Measurements from ENCODE around the gene HDGFL3. TPM values are rescaled to one million over a fixed set of nuclear protein-coding genes. Genes with fewer than 3 reads are reported as not detected.

Gene HDGFL3
- total RNA-seq, 1 donor, result 6.5 TPM

- peaks cover 33% of the 10 kb centered on the region for H3K27me3 ChIP-seq (ENCODE audit: insufficient read depth, low read length)
- H3K9me3 ChIP-seq (ENCODE audit: low read depth, low read length), result no peaks in the 10 kb centered on the region
- H3K4me3 ChIP-seq (ENCODE audit: low read length), result no peak overlapping the region
- H3K4me1 ChIP-seq (ENCODE audit: insufficient read depth, low read length), result peaks cover 12% of the 10 kb centered on the region
Observed at GRCh38 chr15:83205725-83206324, 1.8 kb downstream of the HDGFL3 start.

GRCh38 chr15:83204697-83205096, 2.9 kb downstream of the HDGFL3 start:
- peaks cover 24% of the 10 kb centered on the region for H3K27me3 ChIP-seq (ENCODE audit: insufficient read depth, low read length)
- H3K9me3 ChIP-seq (ENCODE audit: low read depth, low read length), result no peaks in the 10 kb centered on the region

GRCh38 chr15:83203543-83203942, 4.1 kb downstream of the HDGFL3 start:
- no peak overlapping the region for H3K4me3 ChIP-seq (ENCODE audit: low read length)
- H3K9me3 ChIP-seq (ENCODE audit: low read depth, low read length), result no peaks in the 10 kb centered on the region
- H3K4me1 ChIP-seq (ENCODE audit: insufficient read depth, low read length), result peaks cover 12% of the 10 kb centered on the region
- H3K27me3 ChIP-seq (ENCODE audit: insufficient read depth, low read length), result peaks cover 13% of the 10 kb centered on the region

More at GRCh38 chr15:83204697-83205096, 2.9 kb downstream of the HDGFL3 start:
- peaks cover 12% of the 10 kb centered on the region for H3K4me1 ChIP-seq (ENCODE audit: insufficient read depth, low read length)
- no peak overlapping the region for H3K4me3 ChIP-seq (ENCODE audit: low read length)

GRCh38 chr15:83200589-83200988, 7.0 kb downstream of the HDGFL3 start:
- Histone ChIP-seq H3K9me3 (ENCODE audit: low read depth, low read length) (no peaks in the 10 kb centered on the region), H3K27me3 (ENCODE audit: insufficient read depth, low read length) (no peaks in the 10 kb centered on the region)

GRCh38 chr15:83200162-83200561, 7.5 kb downstream of the HDGFL3 start:
- no peak overlapping the region for H3K4me3 ChIP-seq (ENCODE audit: low read length)
- H3K9me3 ChIP-seq (ENCODE audit: low read depth, low read length), result no peaks in the 10 kb centered on the region
- H3K27me3 ChIP-seq (ENCODE audit: insufficient read depth, low read length), result no peaks in the 10 kb centered on the region
- H3K4me1 ChIP-seq (ENCODE audit: insufficient read depth, low read length), result no peaks in the 10 kb centered on the region

More at GRCh38 chr15:83200589-83200988, 7.0 kb downstream of the HDGFL3 start:
- H3K4me1 ChIP-seq (ENCODE audit: insufficient read depth, low read length), result no peaks in the 10 kb centered on the region
- H3K4me3 ChIP-seq (ENCODE audit: low read length), result no peak overlapping the region

GRCh38 chr15:83199288-83199687, 8.3 kb downstream of the HDGFL3 start:
- Histone ChIP-seq H3K9me3 (ENCODE audit: low read depth, low read length) (no peaks in the 10 kb centered on the region), H3K4me3 (ENCODE audit: low read length) (no peak overlapping the region), H3K27me3 (ENCODE audit: insufficient read depth, low read length) (no peaks in the 10 kb centered on the region), H3K4me1 (ENCODE audit: insufficient read depth, low read length) (no peaks in the 10 kb centered on the region)

GRCh38 chr15:83198476-83198875, 9.1 kb downstream of the HDGFL3 start:
- Histone ChIP-seq H3K4me1 (ENCODE audit: insufficient read depth, low read length) (no peaks in the 10 kb centered on the region), H3K4me3 (ENCODE audit: low read length) (no peak overlapping the region), H3K27me3 (ENCODE audit: insufficient read depth, low read length) (no peaks in the 10 kb centered on the region), H3K9me3 (ENCODE audit: low read depth, low read length) (no peaks in the 10 kb centered on the region)

- no peaks in the 10 kb centered on the region for H3K4me1 ChIP-seq (ENCODE audit: insufficient read depth, low read length)
- no peaks in the 10 kb centered on the region for H3K9me3 ChIP-seq (ENCODE audit: low read depth, low read length)
- no peak overlapping the region for H3K4me3 ChIP-seq (ENCODE audit: low read length)
- no peaks in the 10 kb centered on the region for H3K27me3 ChIP-seq (ENCODE audit: insufficient read depth, low read length)
Observed at GRCh38 chr15:83194528-83194927, 13.1 kb downstream of the HDGFL3 start.

GRCh38 chr15:83193721-83194120, 13.9 kb downstream of the HDGFL3 start:
- H3K4me3 ChIP-seq (ENCODE audit: low read length), result no peak overlapping the region
- H3K27me3 ChIP-seq (ENCODE audit: insufficient read depth, low read length), result no peaks in the 10 kb centered on the region
- H3K9me3 ChIP-seq (ENCODE audit: low read depth, low read length), result no peaks in the 10 kb centered on the region
- no peaks in the 10 kb centered on the region for H3K4me1 ChIP-seq (ENCODE audit: insufficient read depth, low read length)

- Histone ChIP-seq H3K27me3 (ENCODE audit: insufficient read depth, low read length) (no peaks in the 10 kb centered on the region), H3K4me3 (ENCODE audit: low read length) (no peak overlapping the region), H3K9me3 (ENCODE audit: low read depth, low read length) (no peaks in the 10 kb centered on the region)
Observed at GRCh38 chr15:83192742-83193141, 14.9 kb downstream of the HDGFL3 start.

GRCh38 chr15:83190450-83190849, 17.2 kb downstream of the HDGFL3 start:
- Histone ChIP-seq H3K27me3 (ENCODE audit: insufficient read depth, low read length) (no peaks in the 10 kb centered on the region), H3K4me3 (ENCODE audit: low read length) (no peak overlapping the region), H3K9me3 (ENCODE audit: low read depth, low read length) (no peaks in the 10 kb centered on the region), H3K4me1 (ENCODE audit: insufficient read depth, low read length) (no peaks in the 10 kb centered on the region)

More at GRCh38 chr15:83192742-83193141, 14.9 kb downstream of the HDGFL3 start:
- no peaks in the 10 kb centered on the region for H3K4me1 ChIP-seq (ENCODE audit: insufficient read depth, low read length)

GRCh38 chr15:83185561-83185960, 22.1 kb downstream of the HDGFL3 start:
- H3K4me1 ChIP-seq (ENCODE audit: insufficient read depth, low read length), result no peaks in the 10 kb centered on the region
- H3K9me3 ChIP-seq (ENCODE audit: low read depth, low read length), result no peaks in the 10 kb centered on the region
- no peaks in the 10 kb centered on the region for H3K27me3 ChIP-seq (ENCODE audit: insufficient read depth, low read length)
- H3K4me3 ChIP-seq (ENCODE audit: low read length), result no peak overlapping the region

- Histone ChIP-seq H3K4me1 (ENCODE audit: insufficient read depth, low read length) (no peaks in the 10 kb centered on the region), H3K9me3 (ENCODE audit: low read depth, low read length) (no peaks in the 10 kb centered on the region), H3K27me3 (ENCODE audit: insufficient read depth, low read length) (no peaks in the 10 kb centered on the region), H3K4me3 (ENCODE audit: low read length) (no peak overlapping the region)
Observed at GRCh38 chr15:83178869-83179325, 28.7 kb downstream of the HDGFL3 start.

GRCh38 chr15:83178390-83178789, 29.2 kb downstream of the HDGFL3 start:
- no peak overlapping the region for H3K4me3 ChIP-seq (ENCODE audit: low read length)
- no peaks in the 10 kb centered on the region for H3K9me3 ChIP-seq (ENCODE audit: low read depth, low read length)
- no peaks in the 10 kb centered on the region for H3K27me3 ChIP-seq (ENCODE audit: insufficient read depth, low read length)
- H3K4me1 ChIP-seq (ENCODE audit: insufficient read depth, low read length), result no peaks in the 10 kb centered on the region

- H3K27me3 ChIP-seq (ENCODE audit: insufficient read depth, low read length), result no peaks in the 10 kb centered on the region
- H3K9me3 ChIP-seq (ENCODE audit: low read depth, low read length), result no peaks in the 10 kb centered on the region
- H3K4me1 ChIP-seq (ENCODE audit: insufficient read depth, low read length), result no peaks in the 10 kb centered on the region
- H3K4me3 ChIP-seq (ENCODE audit: low read length), result no peak overlapping the region
Observed at GRCh38 chr15:83174891-83175290, 32.7 kb downstream of the HDGFL3 start.

GRCh38 chr15:83170474-83171165, 37.0 kb downstream of the HDGFL3 start:
- peaks cover 10% of the 10 kb centered on the region for H3K9me3 ChIP-seq (ENCODE audit: low read depth, low read length)
- H3K4me1 ChIP-seq (ENCODE audit: insufficient read depth, low read length), result no peaks in the 10 kb centered on the region
- no peaks in the 10 kb centered on the region for H3K27me3 ChIP-seq (ENCODE audit: insufficient read depth, low read length)
- H3K4me3 ChIP-seq (ENCODE audit: low read length), result no peak overlapping the region
